NCI-H1436 treated with DMSO at 0.1 percent for 48 hours (cell line): ENCODE measurements around the gene SLC9A9.
"Not testable (repeated sequence)": the region's sequence is repeated elsewhere in the genome, so short reads cannot be mapped to it uniquely, and the experiment has no call there.

ENCODE experiments used
- DNase-seq: peaks from one replicate; lab custom pipeline; 2025; lab: John Stamatoyannopoulos, UW

SLC9A9 gene

DNA sequence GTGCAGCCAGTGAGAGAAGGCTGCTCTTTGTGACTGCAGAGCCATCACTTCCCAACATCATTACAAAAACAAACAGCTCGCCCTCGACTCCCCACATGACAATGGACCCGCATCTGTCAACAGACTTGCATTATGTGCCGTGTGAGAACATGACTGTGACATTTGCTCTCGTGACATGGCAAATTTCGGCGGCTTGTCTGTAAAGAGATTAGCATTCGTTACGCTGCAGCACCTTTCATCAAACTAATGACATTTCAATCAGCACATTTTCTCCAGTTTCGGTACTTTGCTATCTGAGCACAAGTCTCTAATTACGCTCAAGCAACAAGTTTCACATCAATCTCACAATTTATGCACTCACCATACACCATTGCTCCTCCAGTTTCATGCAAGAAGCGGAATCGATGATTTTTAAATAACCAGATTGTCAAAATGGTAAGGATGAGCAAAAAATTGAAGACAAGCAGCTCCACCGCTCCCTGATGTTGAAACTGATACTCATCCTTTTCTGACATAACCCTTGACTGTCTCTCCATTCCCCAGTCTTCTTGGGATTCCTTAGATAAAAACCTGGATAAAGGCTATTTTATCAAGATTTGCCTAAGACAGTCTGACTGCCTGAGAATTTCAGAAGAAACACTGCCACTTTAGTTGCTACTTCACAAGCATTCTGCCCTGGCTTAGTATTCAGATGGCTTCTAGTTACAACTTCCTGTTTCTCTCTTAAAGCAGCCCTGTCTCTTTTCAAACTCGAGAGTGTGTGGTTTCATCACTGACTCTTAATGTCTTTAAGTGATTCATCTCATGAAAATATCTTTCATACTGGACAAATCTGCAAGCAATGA is at the start of gene SLC9A9:
Gene SLC9A9 (minus strand): TSS at position 682 of the 845 bp plus-strand sequence. CDS start 146 bp downstream, at position 536.
- DNase-seq: no peak

- DNase-seq: no peak
Observed at GRCh38 chr3:143897576-143898295, 49.5 kb upstream of the SLC9A9 start.

DNA sequence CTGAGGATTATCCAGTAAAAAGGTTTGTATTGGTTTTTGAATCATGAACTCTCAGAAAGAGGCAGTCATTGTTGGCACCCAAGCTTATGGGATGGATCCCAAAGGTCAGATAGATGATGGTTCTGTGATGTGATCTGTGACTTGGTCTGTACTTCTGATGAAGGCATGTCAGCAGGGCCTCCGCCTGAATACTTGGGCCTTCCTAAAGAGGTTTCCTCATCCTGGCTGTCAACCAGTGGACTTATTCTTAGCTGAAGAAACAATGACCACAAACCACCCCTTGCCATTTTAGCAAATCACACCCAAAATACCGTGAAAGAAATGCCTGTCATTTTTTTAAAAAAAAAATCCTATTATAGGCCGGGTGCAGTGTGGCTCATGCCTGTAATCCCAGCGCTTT is 48.2 kb upstream of the SLC9A9 start:
- no peak for DNase-seq

DNA sequence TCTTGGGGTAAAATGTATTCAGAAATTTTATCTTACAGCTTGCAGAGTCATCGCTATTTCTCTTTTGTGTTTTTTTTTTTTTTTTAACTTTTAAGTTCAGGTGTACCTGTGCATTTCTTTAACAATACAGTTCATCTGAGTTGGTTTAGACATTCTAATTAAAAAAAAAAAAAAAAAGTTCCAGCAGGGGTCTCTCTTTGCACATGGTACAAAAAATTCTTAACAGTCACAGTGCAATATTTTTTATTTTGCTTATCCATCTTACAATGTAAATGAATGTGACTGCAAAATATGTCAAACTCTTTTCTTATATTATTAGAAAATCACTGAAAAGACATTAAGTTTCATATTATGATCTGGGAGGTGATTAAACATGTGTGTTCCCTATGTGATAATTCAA is 47.5 kb upstream of the SLC9A9 start:
- no peak for DNase-seq

GRCh38 chr3:143888846-143889245 is 40.6 kb upstream of the SLC9A9 start:
- DNase-seq: no peak

DNA sequence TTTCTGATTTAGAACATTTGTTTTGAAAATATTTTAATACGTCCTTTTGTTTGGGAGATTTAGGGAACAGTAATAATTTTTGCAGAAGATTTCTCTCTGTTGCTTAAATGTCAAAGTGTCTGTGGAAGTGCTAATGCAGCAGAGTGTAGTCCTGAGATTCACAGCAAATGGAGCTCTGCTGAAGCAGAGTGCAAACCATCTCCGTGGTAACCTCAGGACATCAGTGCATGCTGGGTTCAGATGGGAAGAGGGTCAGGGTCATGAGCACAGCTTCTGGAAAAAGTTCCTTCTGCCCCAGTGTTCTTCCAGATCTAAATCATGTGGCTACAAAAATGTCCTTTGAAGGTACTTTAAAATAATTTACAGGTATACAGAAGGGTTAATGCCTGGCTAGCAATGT is 39.9 kb upstream of the SLC9A9 start:
- no peak for DNase-seq

DNA sequence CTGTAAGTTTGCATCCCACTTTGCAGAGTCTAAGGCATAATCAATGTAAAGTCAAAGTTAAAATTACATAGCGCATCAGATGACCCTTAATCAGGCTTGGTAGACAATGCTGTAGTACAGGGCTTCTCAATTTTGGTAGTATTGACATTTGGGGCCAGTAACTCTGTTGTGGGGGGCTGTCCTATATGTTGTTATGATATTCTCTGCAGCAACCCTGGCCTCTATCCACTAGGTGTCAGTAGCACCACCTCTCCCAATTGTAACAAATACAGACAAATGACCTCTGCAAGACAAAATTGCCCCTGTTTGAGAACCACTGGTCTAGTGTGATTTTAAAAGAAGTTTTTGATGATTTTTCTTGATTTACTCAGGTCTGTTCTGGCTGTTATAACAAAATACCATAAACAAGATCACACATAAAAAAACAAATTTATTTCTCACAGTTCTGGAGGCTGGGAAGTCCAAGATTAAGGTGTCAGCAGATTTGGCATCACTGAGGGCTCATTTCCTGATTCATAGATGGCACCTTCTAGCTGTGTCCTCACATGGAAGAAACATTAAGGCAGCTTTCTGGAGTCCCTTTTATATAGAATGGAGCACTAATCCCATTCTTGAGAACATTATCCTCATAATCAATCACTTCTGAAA is 37.6 kb upstream of the SLC9A9 start:
- no peak for DNase-seq

GRCh38 chr3:143884861-143885260 is 36.6 kb upstream of the SLC9A9 start:
- no peak for DNase-seq

DNA sequence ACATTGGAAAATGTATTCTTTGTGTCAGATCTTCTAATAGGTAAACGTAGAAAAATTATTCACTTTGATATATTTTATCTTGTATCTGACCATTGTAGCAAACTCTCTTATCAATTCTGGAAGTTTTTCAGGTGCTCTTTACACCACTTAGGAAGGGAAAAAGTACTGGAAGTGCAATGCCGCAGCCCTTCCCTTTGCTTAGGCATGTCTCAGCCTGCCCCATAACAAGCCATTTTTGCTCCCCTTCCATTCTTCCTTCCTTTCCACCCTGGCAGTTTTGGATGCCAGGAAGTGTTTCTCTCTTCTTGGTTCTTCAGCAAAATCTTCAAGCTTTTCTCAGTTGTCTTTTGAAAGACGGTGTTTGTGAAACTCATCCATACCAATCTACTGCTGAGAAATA is 34.9 kb upstream of the SLC9A9 start:
- DNase-seq: no peak

DNA sequence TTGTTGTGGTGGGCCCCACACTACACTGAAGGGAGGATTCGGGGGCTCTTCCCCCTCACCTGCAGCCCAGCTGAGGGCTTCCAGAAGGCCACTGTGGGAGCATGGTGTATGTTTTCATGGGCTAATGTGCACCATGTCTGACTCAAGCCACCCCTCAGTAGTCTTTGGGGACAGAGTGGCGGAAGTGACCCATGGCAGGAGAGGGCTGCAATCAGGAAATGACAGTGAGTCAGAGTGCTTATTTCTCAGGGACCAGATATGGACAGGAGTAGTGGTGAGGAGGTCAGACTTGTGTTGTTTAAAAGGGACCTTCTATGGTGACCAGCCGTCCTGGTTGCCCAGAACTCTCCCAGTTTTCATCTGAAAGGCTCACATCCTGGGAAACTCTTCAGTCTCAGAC is 32.8 kb upstream of the SLC9A9 start:
- DNase-seq: no peak

DNA sequence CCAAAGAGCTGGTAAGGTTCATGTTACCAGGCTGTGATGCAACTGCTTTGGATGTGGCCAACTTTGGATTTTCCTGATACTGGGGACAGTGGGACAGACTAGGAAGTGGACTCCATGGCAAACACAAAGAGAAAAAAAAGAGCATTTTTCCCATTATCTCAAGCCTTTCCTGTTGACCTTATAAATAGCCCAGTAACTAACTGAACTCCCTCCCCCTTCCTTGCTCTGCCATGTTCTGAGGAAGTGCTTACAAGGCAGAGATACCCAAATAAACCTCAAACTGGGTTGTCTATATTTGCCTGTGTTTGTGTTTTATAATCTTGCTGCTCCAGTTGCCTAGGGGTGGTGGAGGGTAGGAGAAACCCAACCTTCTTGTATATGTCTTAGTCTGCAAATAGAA is 27.3 kb upstream of the SLC9A9 start:
- no peak for DNase-seq

DNA sequence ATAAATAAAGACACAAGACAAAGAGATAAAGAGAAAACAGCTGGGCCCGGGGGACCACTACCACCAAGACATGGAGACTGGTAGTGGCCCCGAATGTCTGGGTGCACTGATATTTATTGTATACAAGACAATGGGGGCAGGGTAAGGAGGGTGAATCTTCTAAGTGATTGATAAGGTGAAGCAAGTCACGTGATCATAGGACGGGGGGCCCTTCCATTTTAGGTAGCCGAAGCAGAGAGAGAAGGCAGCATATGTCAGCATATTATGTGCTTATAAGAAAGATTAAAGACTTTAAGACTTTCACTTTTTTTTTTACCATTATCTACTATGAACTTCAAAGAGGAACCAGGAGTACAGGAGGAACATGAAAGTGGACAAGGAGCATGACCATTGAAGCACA is 25.3 kb upstream of the SLC9A9 start:
- not testable (repeated sequence) for DNase-seq

- no peak for DNase-seq
Observed at GRCh38 chr3:143865302-143865701, 17.0 kb upstream of the SLC9A9 start.

GRCh38 chr3:143859465-143860203 is 11.4 kb upstream of the SLC9A9 start:
- no peak for DNase-seq

DNA sequence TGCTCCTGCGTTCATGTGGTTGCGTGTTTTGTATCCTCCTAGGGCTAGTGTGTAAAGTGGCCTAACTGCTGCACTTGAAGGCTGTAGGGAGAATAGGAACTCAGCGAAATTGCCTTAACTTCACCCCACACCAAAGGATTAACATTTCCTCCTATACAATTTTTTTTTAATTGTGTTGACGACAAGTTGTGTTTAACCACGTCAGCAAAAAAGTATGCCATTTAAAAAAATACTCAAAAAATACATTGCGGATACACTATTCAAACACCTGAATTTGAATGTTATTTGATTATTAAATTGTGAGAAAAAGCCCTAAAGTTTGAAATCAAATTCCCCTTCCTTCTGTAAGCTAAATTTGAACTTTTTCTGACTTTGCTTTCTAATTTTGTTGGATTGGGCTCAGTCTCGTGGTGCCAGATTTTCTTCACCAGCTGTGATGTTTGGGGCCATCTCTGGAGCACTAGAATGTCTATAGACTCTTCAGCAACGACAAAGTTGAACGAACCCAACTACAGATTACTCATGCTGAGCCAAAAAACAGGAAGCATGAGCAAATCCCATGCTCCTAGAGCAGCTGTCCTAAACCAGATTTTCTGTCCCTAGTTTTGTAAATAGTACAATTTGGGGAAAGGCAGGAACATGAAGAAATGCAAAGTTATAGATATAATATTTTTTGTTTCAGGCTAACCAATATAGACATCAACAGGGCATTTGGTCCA is 8.1 kb upstream of the SLC9A9 start:
- DNase-seq: no peak

DNA sequence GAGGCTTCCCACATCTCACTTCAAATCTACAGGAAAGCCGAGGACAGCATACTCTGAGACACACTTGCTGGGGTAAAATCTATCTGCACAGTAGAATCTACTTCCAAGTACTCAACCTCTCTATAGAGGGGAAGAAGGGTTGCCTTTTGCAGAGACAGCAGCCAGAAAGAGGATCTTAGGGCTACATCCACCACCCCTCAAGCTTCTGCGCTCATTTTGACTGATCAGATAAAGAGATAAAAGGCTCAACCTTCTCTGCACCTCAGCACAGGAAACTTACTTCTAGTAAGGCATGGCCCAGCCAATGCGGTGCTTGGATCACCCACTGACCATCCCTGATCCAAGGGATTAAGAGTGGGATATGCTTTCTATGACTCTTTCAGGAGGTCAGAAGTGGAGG is 6.9 kb upstream of the SLC9A9 start:
- DNase-seq: no peak

GRCh38 chr3:143851331-143852017 is 3.2 kb upstream of the SLC9A9 start:
- DNase-seq: no peak

GRCh38 chr3:143850877-143851276 is 2.6 kb upstream of the SLC9A9 start:
- no peak for DNase-seq

GRCh38 chr3:143849854-143850549 is 1.7 kb upstream of the SLC9A9 start:
- DNase-seq: no peak

DNA sequence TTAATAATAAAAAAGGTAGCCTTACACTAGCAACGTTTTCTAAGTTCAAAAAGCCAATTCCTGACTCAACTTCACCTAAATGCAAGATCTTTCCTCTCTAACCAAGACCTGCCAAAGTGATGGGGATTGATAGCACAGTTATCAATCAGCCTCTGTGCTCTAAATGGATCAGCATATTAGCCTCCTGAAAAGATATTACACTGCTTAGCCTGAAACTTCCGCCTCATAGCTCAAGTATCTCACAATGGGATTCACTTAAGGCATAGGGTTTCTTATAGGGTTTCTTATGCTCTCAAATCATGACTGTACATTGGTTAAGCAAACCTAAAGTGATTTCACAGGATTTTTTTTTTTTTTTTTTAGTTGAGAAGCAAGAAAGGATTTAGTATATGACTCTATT is 436 bp upstream of the SLC9A9 start:
- DNase-seq: no peak
